K562 (cell line): ENCODE measurements around the gene ZNF277. TPM values are rescaled to one million over a fixed set of nuclear protein-coding genes. Genes with fewer than 3 reads are reported as not detected.

Experiments used
- ESRRA ChIP-seq: fragments of 450-650 bp; IDR thresholded peaks from 2 replicates; pipeline ENCODE4 v1.6.1; 2014; ENCODE audit warnings: low read depth, mild to moderate bottlenecking, moderate library complexity, borderline replicate concordance
- HNRNPLL ChIP-seq: fragments of 200-400 bp; formaldehyde crosslinking; IDR thresholded peaks from 2 replicates; pipeline ENCODE4 v1.6.1; 2017; ENCODE audit warnings: low read length, low read depth, mild to moderate bottlenecking; ENCODE audit not compliant: poor library complexity, severe bottlenecking
- PHF8 ChIP-seq: fragments of 200-600 bp; sonication (generic); IDR thresholded peaks from 2 replicates; pipeline ENCODE4 v1.6.1; 2012; ENCODE audit warnings: mixed run types, mild to moderate bottlenecking, inconsistent platforms, low read length, moderate library complexity, borderline replicate concordance
- POLR2B ChIP-seq: fragments of 450-650 bp; IDR thresholded peaks from 2 replicates; pipeline ENCODE4 v1.6.1; 2018; ENCODE audit warnings: low read depth; ENCODE audit not compliant: partially characterized antibody
- RBFOX2 ChIP-seq: fragments of 200-400 bp; formaldehyde crosslinking; IDR thresholded peaks from 2 replicates; pipeline ENCODE4 v1.6.1; 2017; ENCODE audit warnings: low read depth, mild to moderate bottlenecking, low read length, moderate library complexity
- ZNF175 ChIP-seq: fragments of 200-800 bp; sonication (Bioruptor generic); IDR thresholded peaks from 2 replicates; pipeline ENCODE4 v1.6.1; 2016; ENCODE audit warnings: low read depth, mild to moderate bottlenecking, missing genetic modification characterization, missing compliant biosample characterization
- ZNF699 ChIP-seq: fragments of 250-450 bp; sonication (Bioruptor Pico); IDR thresholded peaks from 2 replicates; pipeline ENCODE4 v1.8.0; 2021; ENCODE audit warnings: mild to moderate bottlenecking, moderate library complexity; ENCODE audit not compliant: insufficient replicate concordance
- polyA plus RNA-seq, 8 experiments: library from polyadenylated mRNA; depleted of rRNA in 4 of 8; stranded (reverse) in 5 of 8; unstranded in 3 of 8; fragments of >200 nt; fragmentation: Nextera tagmentation in 2 of 8; fragmentation: Illumina TruSeq in 1 of 8; extraction: Ambion mirVana in 2 of 8; extraction: Trizol in 1 of 8; gene quantifications; 2 replicates each; pipeline versions ENCODE4 v1.2.1 to v1.2.3, GENCODE V29; 2011 to 2014; ENCODE audit warnings: inconsistent platforms in 1 of 8, missing spikeins in 1 of 8
- total RNA-seq, 7 experiments: library from RNA; depleted of rRNA in 6 of 7; stranded (reverse); fragments of >200 nt in 6 of 7; fragmentation: Illumina TruSeq in 2 of 7; extraction: Trizol in 2 of 7; gene quantifications; 2 replicates each; pipeline versions ENCODE4 v1.2.1 to v1.2.3, GENCODE V29; 2011 to 2021; ENCODE audit warnings: low replicate concordance in 1 of 7
- TF ChIP-seq, protein P1 (sequence below): sonication (generic); formaldehyde crosslinking; IDR thresholded peaks from 2 replicates; pipeline ENCODE4 v1.8.0; 2022; ENCODE audit warnings: missing genetic modification reagents, mild to moderate bottlenecking, moderate library complexity, borderline replicate concordance
- TF ChIP-seq, protein P2 (sequence below), 2 experiments: fragments of 450-650 bp in 1 of 2; sonication (generic) in 1 of 2; formaldehyde crosslinking in 1 of 2; IDR thresholded peaks; 2 replicates each; pipeline versions ENCODE4 v1.7.1 to v1.9.0; 2016 to 2022; ENCODE audit warnings: inconsistent platforms in 1 of 2, mild to moderate bottlenecking in 1 of 2, missing genetic modification reagents in 1 of 2
- TF ChIP-seq, protein P3 (sequence below): fragments of 450-650 bp; IDR thresholded peaks from 2 replicates; pipeline ENCODE4 v1.6.1; 2016; ENCODE audit warnings: antibody characterized with exemption
- TF ChIP-seq, protein P4 (sequence below): sonication (generic); formaldehyde crosslinking; IDR thresholded peaks from 2 replicates; pipeline ENCODE4 v1.8.1; 2023; ENCODE audit warnings: mild to moderate bottlenecking, missing genetic modification reagents

ZNF277 gene
- total and polyA plus RNA-seq, 9 of the 15 experiments (the other 6 are each of a cell fraction or from before 2014, with no cell fraction given), result 18.8 to 33.5 (median 27.7) TPM

DNA sequence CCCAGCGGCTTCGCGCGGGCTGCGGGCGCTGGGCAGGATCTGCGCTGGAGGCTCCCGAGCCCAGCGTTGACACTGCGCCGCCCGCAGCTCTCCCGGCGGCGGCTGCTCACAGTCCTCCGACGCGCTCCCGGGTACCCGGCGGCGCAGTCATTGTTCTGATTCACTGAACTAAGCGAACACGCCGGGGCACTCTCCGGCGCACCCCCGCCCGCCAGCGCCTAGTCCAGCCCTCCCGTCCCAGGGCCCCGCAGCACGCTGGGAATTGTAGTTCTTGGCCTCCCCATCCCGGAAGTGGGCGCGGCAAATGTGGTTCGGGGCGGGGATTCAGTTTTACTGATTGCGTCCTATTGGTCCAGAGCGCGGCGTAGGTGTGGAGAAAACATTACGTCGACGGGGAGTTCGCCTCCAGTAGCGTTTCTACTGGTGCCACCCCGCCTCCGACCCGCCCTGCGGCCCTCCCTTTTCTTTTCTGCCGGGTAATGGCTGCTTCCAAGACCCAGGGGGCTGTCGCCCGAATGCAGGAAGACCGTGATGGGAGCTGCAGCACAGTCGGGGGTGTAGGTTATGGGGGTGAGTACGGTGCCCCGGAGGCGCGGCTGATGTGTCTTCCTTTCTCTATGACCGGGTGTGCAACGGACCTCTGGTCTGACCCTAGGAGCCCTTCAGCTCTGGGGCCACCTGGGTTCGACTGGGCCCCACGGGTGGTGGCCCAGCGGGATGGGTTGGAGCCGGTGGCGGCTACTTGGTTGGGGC, at the start of gene ZNF277, which contains the start of gene DOCK4 (continued):
- TF ChIP-seq ESRRA (peak; percentile 59; the same call in 1 of the 2 replicates), ZNF699 (CRISPR knock-in tag) (no peak), ZNF175 (CRISPR knock-in tag) (no peak), RBFOX2 (peak; percentile 86), HNRNPLL (peak; percentile 63), PHF8 (peak; percentile 86; the same call in 1 of the 2 replicates), POLR2B (peak; percentile 45)
- TF ChIP-seq, protein P1, sequence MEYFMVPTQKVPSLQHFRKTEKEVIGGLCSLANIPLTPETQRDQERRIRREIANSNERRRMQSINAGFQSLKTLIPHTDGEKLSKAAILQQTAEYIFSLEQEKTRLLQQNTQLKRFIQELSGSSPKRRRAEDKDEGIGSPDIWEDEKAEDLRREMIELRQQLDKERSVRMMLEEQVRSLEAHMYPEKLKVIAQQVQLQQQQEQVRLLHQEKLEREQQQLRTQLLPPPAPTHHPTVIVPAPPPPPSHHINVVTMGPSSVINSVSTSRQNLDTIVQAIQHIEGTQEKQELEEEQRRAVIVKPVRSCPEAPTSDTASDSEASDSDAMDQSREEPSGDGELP (CRISPR knock-in tag), result peak; percentile 61
- TF ChIP-seq, protein P2, sequence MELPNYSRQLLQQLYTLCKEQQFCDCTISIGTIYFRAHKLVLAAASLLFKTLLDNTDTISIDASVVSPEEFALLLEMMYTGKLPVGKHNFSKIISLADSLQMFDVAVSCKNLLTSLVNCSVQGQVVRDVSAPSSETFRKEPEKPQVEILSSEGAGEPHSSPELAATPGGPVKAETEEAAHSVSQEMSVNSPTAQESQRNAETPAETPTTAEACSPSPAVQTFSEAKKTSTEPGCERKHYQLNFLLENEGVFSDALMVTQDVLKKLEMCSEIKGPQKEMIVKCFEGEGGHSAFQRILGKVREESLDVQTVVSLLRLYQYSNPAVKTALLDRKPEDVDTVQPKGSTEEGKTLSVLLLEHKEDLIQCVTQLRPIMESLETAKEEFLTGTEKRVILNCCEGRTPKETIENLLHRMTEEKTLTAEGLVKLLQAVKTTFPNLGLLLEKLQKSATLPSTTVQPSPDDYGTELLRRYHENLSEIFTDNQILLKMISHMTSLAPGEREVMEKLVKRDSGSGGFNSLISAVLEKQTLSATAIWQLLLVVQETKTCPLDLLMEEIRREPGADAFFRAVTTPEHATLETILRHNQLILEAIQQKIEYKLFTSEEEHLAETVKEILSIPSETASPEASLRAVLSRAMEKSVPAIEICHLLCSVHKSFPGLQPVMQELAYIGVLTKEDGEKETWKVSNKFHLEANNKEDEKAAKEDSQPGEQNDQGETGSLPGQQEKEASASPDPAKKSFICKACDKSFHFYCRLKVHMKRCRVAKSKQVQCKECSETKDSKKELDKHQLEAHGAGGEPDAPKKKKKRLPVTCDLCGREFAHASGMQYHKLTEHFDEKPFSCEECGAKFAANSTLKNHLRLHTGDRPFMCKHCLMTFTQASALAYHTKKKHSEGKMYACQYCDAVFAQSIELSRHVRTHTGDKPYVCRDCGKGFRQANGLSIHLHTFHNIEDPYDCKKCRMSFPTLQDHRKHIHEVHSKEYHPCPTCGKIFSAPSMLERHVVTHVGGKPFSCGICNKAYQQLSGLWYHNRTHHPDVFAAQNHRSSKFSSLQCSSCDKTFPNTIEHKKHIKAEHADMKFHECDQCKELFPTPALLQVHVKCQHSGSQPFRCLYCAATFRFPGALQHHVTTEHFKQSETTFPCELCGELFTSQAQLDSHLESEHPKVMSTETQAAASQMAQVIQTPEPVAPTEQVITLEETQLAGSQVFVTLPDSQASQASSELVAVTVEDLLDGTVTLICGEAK (IDR thresholded peaks at IDR 0.05), result peak; percentile 82
- TF ChIP-seq, protein P2 (CRISPR knock-in tag; IDR thresholded peaks at IDR 0.05), result no peak
- TF ChIP-seq, protein P3, sequence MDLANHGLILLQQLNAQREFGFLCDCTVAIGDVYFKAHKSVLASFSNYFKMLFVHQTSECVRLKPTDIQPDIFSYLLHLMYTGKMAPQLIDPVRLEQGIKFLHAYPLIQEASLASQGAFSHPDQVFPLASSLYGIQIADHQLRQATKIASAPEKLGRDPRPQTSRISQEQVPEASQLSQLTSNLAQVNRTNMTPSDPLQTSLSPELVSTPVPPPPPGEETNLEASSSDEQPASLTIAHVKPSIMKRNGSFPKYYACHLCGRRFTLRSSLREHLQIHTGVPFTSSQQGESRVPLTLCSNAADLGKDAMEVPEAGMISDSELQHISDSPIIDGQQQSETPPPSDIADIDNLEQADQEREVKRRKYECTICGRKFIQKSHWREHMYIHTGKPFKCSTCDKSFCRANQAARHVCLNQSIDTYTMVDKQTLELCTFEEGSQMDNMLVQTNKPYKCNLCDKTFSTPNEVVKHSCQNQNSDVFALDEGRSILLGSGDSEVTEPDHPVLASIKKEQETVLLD, result no peak
- TF ChIP-seq, protein P4, sequence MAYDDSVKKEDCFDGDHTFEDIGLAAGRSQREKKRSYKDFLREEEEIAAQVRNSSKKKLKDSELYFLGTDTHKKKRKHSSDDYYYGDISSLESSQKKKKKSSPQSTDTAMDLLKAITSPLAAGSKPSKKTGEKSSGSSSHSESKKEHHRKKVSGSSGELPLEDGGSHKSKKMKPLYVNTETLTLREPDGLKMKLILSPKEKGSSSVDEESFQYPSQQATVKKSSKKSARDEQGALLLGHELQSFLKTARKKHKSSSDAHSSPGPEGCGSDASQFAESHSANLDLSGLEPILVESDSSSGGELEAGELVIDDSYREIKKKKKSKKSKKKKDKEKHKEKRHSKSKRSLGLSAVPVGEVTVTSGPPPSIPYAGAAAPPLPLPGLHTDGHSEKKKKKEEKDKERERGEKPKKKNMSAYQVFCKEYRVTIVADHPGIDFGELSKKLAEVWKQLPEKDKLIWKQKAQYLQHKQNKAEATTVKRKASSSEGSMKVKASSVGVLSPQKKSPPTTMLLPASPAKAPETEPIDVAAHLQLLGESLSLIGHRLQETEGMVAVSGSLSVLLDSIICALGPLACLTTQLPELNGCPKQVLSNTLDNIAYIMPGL (CRISPR knock-in tag), result 0 out of 2 replicates have a peak, but pooled peaks have one; percentile 66
